GM18873 (cell line): ENCODE results near the gene CELF6.

ENCODE experiments used
- ATAC-seq: cut with Tn5 transposase; IDR thresholded peaks from one replicate; pipeline ENCODE4 v1.9.1; 2021; ENCODE audit warnings: mild to moderate bottlenecking, moderate library complexity, moderate number of reproducible peaks; ENCODE audit not compliant: unreplicated experiment, low FRiP score

Gene CELF6

GRCh38 chr15:72272997-72273352 is 47.0 kb downstream of the CELF6 start:
- ATAC-seq, result peak; percentile 3

GRCh38 chr15:72272213-72272996 is 47.6 kb downstream of the CELF6 start, which contains the start of gene PARP6:
PARP6 (minus strand) TSS chr15:72272554; CDS start chr15:72267477, 5,077 bp downstream.
- ATAC-seq, result peak; percentile 82

DNA sequence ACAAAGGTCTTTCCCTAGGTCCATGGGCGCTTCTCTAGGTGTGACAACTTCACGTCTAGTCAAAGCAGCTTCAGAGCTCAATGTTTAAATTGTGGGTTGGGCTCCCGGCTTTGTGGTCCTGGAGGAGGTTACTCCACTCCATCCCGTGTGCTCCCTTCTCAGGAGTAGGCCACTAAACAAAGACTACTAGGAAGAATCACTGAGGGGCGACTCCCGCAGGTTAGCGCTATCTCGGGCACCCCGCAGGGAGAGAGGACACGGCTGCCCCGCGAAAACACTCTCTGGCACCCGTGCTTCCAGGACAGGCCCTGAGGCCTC is 48.1 kb downstream of the CELF6 start:
- no peak for ATAC-seq

DNA sequence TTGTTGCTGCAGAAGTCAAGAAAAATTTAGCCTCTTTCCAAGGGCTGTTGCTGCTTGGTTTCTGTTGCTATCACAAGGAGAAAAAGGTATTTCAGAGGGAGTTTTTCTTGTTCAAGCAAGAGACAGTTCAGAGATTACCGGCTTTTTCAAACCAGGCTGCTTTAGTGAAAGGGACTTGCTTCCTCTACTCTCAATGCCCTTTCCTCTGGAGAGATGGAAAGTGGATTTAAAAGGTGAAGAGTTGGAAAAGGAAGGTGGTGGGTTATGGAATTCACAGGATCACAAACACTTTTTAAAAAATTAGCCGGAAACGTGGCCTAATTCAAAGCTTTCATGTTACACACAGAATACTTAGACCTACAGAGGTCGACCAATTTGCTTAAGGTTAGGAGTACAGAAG is 48.7 kb downstream of the CELF6 start:
- no peak for ATAC-seq

DNA sequence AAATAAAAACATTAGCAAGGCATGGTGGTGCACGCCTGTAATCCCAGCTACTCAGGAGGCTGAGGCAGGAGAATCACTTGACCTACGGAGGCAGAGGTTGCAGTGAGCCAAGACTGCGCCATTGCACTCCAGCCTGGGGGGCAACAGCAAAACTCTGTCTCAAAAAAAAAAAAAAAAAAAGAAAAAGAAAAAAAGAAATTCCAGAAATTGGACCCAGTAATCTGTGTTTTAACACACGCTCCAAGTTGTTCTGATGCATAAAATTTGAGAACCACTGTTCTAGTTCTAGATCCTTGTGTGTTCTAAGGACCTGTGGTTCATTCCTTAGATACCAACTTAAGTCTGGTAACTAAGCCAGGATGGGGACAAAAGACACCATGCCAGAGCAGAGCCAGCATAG is 50.2 kb downstream of the CELF6 start:
- ATAC-seq, result no peak

GRCh38 chr15:72265031-72265430 is 54.9 kb downstream of the CELF6 start:
- no peak for ATAC-seq

GRCh38 chr15:72252663-72253299 is 67.2 kb downstream of the CELF6 start:
- ATAC-seq, result no peak

DNA sequence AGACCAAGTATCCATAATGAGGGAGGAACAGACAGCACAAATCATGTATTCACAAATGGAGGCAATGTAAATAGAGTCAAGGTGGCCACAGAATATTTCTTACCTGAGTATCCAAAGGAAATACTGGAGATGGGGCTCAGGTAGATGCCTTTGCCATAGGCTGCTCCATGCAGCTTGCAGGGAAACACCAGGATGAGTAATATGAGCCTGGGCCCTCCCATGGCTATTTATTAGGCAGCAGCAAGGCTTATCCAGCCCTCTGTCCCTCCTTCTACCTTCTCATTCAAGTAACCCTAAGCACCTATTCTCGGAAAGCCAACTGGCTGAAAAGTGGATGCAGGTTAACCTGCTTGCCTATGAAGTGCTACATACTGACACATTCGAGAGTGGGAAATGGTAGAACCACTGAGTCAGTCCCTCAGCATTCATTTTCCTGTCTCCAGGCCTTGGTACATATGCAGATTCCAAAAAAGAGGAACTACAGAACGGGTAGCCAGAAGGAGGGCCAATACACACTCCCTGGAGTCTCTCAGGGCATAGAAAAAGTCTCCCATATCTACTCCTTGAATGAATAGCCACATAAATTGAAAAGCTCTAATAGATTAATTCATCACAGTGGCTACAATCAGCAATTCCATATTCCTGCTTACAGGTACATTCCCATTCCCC is 70.7 kb downstream of the CELF6 start:
- ATAC-seq, result no peak

GRCh38 chr15:72248514-72248913 is 71.4 kb downstream of the CELF6 start:
- no peak for ATAC-seq

DNA sequence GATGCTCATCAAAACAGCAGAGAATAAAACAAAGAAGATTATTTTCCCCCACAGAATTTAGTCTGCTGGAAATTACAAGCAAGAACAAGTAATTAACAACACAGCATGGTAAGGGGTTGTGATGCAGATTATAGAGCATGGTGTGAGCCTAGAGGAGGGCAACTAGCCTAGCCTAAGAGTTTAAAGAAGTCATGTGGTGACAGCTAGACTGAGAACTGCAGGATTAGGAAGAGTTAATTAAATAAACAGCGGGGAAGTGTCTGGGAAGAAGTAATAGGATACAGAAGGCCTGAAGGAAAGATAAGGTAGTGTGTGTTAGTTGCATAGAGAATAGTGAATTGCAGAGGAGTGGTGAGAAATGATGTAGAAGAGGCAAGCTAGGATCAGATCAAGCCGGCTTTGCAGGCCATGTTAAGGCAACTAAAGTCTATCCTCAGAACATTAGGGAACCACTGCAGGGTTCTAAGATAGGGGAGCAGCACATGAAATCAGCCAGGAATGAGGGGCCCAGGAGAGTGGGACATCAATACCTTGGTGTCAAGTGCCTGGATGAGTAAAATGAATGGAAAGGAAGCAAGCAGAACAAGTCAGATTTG is 77.1 kb downstream of the CELF6 start:
- ATAC-seq, result no peak

DNA sequence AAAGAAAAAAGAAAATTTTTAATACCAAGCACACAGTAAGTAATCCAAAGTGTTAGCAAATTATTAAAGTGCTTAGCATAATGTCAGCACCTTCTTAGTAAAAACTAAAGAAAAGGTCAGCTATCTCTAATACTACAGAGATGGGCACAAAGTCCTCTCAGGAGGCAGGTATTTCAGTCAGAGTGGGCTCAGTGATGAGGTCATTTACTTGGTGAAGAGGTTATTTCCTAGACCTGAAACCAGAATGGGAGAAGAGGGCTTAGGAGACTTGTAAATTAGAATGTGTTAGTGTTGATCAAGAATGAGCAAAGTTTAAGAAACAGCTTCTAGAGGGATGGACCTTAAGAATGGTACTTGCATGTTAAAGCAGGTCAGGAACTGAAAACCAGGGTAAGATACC is 80.3 kb downstream of the CELF6 start:
- no peak for ATAC-seq

- ATAC-seq, result no peak
Measured at GRCh38 chr15:72238586-72238985, 81.4 kb downstream of the CELF6 start.

GRCh38 chr15:72237853-72238224 is 82.1 kb downstream of the CELF6 start:
- no peak for ATAC-seq

DNA sequence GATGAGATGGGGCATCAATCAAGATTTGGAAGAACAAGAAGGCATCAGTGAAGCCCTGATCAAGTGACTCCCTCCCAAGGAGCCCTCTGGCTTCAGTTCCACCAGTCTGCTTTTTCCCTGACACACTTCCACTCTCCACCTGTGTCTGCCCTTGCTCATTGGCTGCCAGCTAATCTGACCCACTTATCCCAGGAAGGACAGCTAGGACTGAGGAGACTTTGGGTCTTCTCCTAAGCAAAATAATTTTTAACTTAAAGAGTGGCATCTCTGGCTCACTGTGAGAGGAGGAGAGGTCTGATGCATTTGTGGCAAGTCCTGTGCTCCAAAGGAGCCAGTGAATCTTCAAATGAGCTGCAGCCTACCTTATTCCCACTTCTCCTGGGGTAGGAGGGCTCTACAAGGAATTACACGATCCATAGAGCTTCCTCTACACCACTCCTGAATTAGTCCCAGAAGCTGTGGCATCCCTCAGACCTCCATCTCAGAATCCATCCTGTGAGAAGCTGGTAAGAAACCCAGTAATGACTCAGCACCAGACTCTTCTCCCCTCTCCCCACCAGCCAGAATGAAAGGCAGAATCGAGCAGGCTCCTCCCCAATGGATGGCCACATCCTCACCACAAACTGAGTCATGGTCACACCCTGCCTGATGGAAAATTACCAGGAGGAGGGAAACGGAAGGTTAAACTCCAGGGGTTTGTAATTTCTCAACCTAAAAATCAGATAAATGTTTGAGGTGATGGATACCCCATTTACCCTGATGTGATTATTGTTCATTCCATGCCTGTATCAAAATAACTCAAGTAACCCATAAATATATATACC is 82.7 kb downstream of the CELF6 start:
- ATAC-seq, result no peak

DNA sequence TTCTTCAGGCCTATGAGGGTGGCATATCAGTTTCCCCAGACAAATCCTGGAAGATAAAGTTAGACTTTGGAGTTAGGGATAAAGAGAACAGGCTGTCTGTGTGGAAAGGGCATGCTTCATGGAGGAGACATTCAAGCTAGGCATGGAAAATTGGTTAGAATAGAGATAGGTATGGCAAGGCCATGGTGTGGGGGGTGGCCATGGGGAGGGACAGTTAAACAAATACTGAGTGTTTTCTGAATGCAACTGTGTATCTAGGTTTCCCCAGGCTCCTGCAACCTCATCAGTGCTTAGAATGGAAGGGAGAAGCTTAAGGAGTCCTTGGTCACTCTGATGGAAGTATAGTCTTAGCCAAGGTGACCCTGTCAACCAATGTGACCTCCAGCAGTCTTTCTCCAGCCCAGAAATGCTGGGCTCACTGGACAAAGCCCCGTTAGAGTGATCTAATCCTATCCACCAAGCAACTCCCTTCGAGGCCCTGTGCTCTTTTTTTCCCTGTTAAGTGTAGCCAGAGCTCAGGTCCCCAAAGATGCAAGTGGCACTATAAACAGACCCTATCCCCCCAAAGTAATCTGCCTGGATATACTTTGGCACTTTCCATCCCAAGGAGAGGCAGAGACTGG is 83.5 kb downstream of the CELF6 start:
- no peak for ATAC-seq

- no peak for ATAC-seq
Measured at GRCh38 chr15:72235298-72235697, 84.7 kb downstream of the CELF6 start.
